Mesodermal cell (in vitro differentiated cells): ENCODE data around the gene FYCO1.

Source experiments
- H3K27ac ChIP-seq: 2 replicates; pipeline ENCODE4 v1.7.0; 2013; ENCODE audit warnings: mild to moderate bottlenecking, low read depth, low read length, moderate library complexity; ENCODE audit not compliant: severe bottlenecking
- H3K36me3 ChIP-seq: 2 replicates; pipeline ENCODE4 v1.7.1; 2013; ENCODE audit warnings: mild to moderate bottlenecking, low read length, moderate library complexity; ENCODE audit not compliant: control insufficient read depth, insufficient read depth
- H3K4me1 ChIP-seq: one replicate; pipeline ENCODE4 v1.7.1; 2013; ENCODE audit warnings: mild to moderate bottlenecking, low read length; ENCODE audit not compliant: insufficient read depth, control insufficient read depth, poor library complexity, severe bottlenecking
- H3K4me3 ChIP-seq: 2 replicates; pipeline ENCODE4 v1.7.0; 2013; ENCODE audit warnings: low read length, control low read depth, mild to moderate bottlenecking; ENCODE audit not compliant: insufficient read depth, poor library complexity, severe bottlenecking; ENCODE audit errors: extremely low read depth
- H3K9me3 ChIP-seq: 2 replicates; pipeline ENCODE4 v1.7.1; 2013; ENCODE audit warnings: mild to moderate bottlenecking, low read length, moderate library complexity; ENCODE audit not compliant: control insufficient read depth
- WGBS, 2 experiments: methylation state at CpG; one replicate each; pipeline ENCODE4 v1.1.5; 2013; ENCODE audit warnings: missing lambda C conversion rate in 2 of 2; ENCODE audit not compliant: insufficient coverage in 2 of 2; 5-methylcytosine and 5-hydroxymethylcytosine counted together

Gene FYCO1

GRCh38 chr3:45943207-45943846 is 52.3 kb downstream of the FYCO1 start, which contains the start of gene CXCR6:
CXCR6 (plus strand) TSS chr3:45943464; CDS start chr3:45946482, 3,018 bp downstream.
- H3K9me3 ChIP-seq: no peaks in the 10 kb centered on the region
- WGBS, 2 experiments: 95 to 98% methylated on average over 4 to 8 of the region's 8 CpGs

GRCh38 chr3:45942051-45942825 is 53.4 kb downstream of the FYCO1 start:
- WGBS, 2 experiments: 83 to 93% methylated on average over 4 to 5 of the region's 6 CpGs
- Histone ChIP-seq H3K4me3 (no peak overlapping the region), H3K27ac (no peak overlapping the region), H3K36me3 (peaks cover 9% of the 10 kb centered on the region), H3K4me1 (peaks cover 5% of the 10 kb centered on the region), H3K9me3 (no peaks in the 10 kb centered on the region)

More at GRCh38 chr3:45943207-45943846, 52.3 kb downstream of the FYCO1 start, which contains the start of gene CXCR6:
- Histone ChIP-seq H3K4me1 (peaks cover 5% of the 10 kb centered on the region), H3K4me3 (no peak within 1 kb of the TSS), H3K36me3 (peaks cover 19% of the 10 kb centered on the region), H3K27ac (no peak within 1 kb of the TSS)

GRCh38 chr3:45940781-45941365 is 54.8 kb downstream of the FYCO1 start:
- Histone ChIP-seq H3K36me3 (peaks cover 3% of the 10 kb centered on the region), H3K9me3 (no peaks in the 10 kb centered on the region), H3K4me1 (peaks cover 5% of the 10 kb centered on the region), H3K27ac (no peak overlapping the region), H3K4me3 (no peak overlapping the region)
- 82 to 96% methylated on average over 3 to 6 of the region's 6 CpGs for WGBS, 2 experiments

GRCh38 chr3:45940004-45940780 is 55.4 kb downstream of the FYCO1 start:
- H3K4me3 ChIP-seq: no peak overlapping the region
- H3K9me3 ChIP-seq: no peaks in the 10 kb centered on the region
- peaks cover 5% of the 10 kb centered on the region for H3K4me1 ChIP-seq
- 91 to 93% methylated on average over 6 to 7 of the region's 7 CpGs for WGBS, 2 experiments
- no peak overlapping the region for H3K27ac ChIP-seq
- peaks cover 9% of the 10 kb centered on the region for H3K36me3 ChIP-seq

GRCh38 chr3:45939341-45939771 is 56.3 kb downstream of the FYCO1 start:
- Histone ChIP-seq H3K36me3 (peaks cover 17% of the 10 kb centered on the region), H3K4me3 (no peak overlapping the region), H3K27ac (no peak overlapping the region), H3K4me1 (peaks cover 5% of the 10 kb centered on the region), H3K9me3 (no peaks in the 10 kb centered on the region)
- 63 to 80% methylated on average over 2 of the region's 5 CpGs for WGBS, 2 experiments

- Histone ChIP-seq H3K27ac (no peak overlapping the region), H3K4me1 (peaks cover 5% of the 10 kb centered on the region), H3K9me3 (no peaks in the 10 kb centered on the region), H3K36me3 (peaks cover 19% of the 10 kb centered on the region), H3K4me3 (no peak overlapping the region)
- 0 to 36% methylated on average over 2 to 4 of the region's 4 CpGs for WGBS, 2 experiments
These were observed 56.8 kb downstream of the FYCO1 start for GRCh38 chr3:45938864-45939263.

- 75 to 100% methylated on average over 3 to 4 of the region's 4 CpGs for WGBS, 2 experiments
These were observed 57.6 kb downstream of the FYCO1 start for GRCh38 chr3:45938043-45938435.

GRCh38 chr3:45937206-45938042 is 58.2 kb downstream of the FYCO1 start:
- Histone ChIP-seq H3K36me3 (peaks cover 21% of the 10 kb centered on the region), H3K27ac (no peak overlapping the region), H3K4me1 (peaks cover 5% of the 10 kb centered on the region), H3K4me3 (no peak overlapping the region), H3K9me3 (no peaks in the 10 kb centered on the region)
- WGBS, 2 experiments: 86 to 95% methylated on average over 4 to 7 of the region's 8 CpGs

More at GRCh38 chr3:45938043-45938435, 57.6 kb downstream of the FYCO1 start:
- H3K9me3 ChIP-seq: no peaks in the 10 kb centered on the region
- H3K27ac ChIP-seq: no peak overlapping the region
- no peak overlapping the region for H3K4me3 ChIP-seq
- H3K4me1 ChIP-seq: peaks cover 5% of the 10 kb centered on the region
- peaks cover 19% of the 10 kb centered on the region for H3K36me3 ChIP-seq

GRCh38 chr3:45936261-45936660 is 59.4 kb downstream of the FYCO1 start:
- Histone ChIP-seq H3K4me3 (no peak overlapping the region), H3K36me3 (peaks cover 31% of the 10 kb centered on the region), H3K27ac (no peak overlapping the region), H3K9me3 (no peaks in the 10 kb centered on the region), H3K4me1 (peaks cover 5% of the 10 kb centered on the region)
- 81 to 89% methylated on average over 7 to 8 of the region's 9 CpGs for WGBS, 2 experiments
